GM21515 (cell line): ENCODE data around the gene LCA5.
"Not testable (repeated sequence)": the region's sequence is repeated elsewhere in the genome, so short reads cannot be mapped to it uniquely, and the experiment has no call there.

ENCODE experiments used
- ATAC-seq: cut with Tn5 transposase; IDR thresholded peaks from one replicate; pipeline ENCODE4 v1.9.1; 2021; ENCODE audit not compliant: unreplicated experiment

LCA5 gene

DNA sequence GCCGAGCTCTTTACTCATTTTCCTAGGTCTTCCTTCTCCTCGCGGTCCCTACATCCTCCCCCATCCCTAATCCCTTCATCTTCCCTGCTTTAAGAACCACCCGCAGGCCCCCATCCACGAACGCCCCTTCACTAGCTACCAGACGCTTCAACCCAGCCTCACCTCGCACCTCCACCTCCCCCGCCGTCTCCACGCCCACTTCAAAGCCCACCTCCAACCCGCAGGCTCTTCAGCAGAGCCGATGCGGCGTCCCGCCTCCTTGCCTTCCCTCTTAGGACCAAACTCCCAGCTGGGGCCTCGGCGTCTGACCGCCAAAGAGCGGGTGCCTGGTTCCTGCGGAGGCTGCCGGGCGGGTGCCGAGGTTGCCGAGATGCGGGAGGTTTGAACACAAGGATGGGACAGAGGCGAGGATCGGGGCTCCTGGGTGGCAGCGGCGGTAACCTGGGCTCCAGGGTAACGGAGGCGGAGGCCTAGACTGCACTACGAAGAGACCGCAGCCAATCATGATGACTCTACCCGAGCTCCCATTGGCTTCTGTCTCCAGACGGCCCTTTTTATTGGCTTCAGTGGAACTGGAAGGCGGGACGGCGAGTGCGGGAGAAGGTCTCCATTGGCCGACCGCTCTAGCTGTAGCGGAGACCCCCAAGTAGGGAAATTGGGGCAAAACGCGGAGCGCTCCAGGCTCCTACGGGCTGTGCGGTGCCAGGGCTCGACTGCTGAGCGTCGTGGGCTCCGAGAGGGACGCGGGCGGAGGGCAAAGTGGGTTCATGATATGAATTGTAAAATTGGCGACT is at the start of gene LCA5:
Gene LCA5, minus strand, starts transcription at position 477 of the 794 bp plus-strand sequence. CDS start 18,536 bp downstream, outside the sequence.
- peak; percentile 100 for ATAC-seq

DNA sequence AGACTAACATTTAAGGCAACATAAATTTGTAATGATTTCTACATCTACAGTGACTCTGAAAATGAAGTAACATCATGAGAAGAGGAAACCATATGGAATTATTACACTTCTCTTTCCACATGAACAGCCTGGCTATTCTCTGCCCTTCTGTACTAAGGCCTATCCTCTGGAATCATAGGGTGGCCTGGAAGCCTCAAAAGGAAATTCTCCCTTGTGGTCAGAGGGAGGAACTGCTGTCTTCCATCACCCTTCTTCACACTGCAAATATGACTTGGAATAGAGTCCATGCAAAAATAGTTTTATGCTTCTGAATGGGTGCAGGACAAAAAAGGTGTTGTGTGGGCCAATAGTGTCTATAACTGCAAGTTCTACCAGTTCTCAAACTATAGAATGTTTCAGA is 49.3 kb upstream of the LCA5 start:
- no peak for ATAC-seq

DNA sequence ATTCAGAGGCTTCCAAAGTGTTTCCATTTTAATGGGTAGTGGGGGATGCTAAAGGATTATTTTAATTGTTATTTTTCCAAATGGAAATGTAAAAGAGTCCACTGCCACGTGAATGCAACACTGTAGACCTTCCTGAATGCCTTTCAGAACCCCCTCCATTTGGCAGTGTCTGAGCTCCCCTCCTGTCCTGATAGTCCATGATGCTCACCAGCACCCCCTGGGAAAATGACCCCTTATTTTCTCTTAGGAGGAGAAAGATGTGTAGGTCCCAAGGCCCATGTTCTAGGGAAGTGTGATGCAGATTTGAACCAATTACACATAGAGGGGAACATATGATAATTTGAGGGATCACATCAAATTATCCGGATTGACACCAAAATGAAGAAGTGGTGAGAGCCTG is 47.1 kb upstream of the LCA5 start:
- no peak for ATAC-seq

DNA sequence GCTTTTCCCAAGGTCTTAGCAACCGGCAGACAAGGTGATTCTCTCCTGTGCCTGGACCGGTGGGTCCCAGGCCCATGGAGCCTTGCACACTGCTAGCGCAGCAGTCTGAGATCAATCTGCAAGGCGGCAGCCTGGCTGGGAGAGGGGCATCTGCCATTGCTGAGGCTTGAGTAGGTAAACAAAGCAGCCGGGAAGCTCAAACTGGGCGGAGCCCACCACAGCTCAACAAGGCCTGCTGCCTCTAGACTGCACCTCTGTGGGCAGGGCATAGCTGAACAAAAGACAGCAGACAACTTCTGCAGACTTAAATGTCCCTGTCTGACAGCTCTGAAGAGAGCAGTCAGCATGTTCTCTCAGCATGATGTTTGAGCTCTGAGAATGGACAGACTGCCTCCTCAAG is 40.7 kb upstream of the LCA5 start:
- not testable (repeated sequence) for ATAC-seq

DNA sequence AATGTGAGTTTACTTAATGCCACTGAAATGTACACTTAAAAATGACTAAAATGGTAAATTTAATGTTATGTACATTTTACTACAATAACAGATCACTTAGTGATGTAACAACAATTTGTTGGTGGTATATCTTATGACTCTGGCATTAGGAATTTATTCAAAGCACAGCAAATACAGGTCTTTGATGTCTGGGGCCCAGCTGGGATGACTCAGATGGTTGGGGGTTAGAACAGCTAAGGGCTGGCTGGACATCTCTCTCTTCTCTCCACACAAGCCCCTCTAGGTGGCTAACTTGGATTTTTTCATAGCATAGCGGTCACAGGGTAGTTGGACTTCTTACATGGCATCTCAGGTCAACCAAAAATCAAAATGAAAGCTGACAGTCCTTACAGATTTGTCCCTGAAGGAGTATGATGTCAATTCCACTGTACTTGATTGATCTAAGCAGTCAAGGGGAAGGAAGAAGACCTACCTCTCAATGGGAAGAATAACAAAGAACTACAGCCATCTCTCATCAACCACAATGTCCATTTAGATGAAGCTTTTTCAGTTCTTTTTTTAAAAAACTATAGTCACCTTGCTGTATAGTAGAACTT is 37.5 kb upstream of the LCA5 start:
- no peak for ATAC-seq

DNA sequence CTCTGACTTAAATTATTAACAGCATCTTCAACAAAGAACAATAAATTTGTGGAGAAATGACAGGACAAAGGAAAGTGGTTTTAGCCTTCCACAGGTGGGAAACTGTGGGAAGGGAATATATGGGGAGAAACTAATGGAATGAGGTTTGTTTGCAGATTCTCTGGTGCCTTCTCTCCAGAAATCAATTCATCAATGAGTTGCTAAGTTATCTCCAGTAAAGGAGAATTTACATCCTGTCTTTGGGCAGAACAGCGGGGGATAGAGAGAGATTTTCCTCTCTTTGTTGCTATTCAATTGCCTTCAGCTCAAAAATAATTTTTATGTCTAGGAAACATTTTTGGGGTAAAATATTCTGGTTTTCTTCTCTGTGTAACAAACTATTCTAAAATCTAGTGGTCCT is 36.9 kb upstream of the LCA5 start:
- ATAC-seq, result no peak

DNA sequence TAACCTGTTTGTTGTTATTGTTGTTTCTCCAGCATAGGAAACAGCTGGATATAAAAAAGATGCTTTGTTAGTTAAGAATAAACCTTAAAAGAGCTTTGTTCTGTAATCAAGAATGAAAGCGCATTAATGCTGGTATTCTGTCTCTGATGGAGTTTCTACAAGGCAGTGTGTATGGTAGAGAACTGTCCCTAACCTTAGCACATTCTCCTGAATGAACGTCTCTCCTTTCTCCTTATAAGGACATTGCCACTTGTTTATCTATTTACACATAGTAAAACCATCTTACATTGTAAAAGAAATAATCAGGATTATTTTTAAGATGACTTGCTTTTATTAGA is 33.8 kb upstream of the LCA5 start:
- ATAC-seq, result peak; percentile 32

DNA sequence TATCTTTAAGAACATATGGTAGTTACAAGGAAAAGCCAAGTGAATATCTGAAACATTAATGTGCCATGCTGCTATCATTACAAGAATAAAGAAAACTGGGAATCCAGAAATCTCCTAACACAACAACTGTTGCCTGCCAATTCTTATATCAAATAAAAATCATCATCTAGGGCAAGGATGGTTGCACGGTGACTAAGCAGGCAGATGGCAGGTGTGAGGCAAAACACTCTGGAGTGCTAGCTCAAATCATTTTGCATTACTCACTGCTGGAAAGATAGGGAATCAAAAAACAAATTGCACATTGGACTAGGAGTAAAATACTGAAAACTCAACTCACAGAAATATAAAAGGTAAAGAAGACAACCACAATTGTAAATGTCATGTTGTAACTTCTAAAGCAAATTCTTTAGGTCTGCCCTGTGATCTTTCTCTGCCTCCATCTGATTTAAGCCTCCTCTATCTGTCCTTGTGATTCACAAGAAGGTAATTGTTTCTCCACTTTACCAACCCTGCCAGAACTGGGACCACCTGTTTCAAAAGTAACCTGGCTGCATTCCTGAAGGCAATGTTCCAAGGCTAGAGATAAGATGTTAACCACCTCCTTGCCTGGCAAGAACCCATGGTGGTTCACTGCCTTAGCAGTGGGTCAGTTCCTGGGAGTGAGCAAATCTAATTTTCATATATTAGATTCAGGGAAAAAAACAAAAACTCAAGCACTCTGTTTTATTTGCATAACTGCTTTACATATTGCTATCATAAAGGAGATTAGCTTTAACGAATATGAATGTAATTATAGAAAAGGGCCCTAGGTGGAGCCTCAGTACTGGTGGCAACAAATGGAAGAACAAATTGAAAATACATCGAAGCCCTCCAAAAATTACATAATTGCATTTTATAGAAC is 33.1 kb upstream of the LCA5 start:
- ATAC-seq, result peak; percentile 89

DNA sequence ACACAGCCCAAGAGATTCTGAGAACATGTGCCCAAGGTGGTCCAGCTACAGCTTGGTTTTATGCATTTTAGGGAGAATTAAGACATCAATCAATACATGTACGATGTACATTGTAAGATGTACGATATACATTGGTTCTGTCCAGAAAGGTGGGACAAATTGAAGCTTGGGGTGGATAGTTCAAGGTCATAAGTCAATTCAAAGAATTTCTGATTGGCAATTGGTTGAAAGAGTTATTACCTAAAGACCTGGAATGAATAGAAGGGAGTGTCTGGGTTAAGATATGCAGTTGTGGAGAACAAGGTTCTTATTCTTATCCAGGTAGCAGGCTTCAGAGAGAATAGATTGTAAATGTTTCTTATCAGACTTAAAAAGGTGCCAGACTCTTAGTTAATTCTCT is 31.8 kb upstream of the LCA5 start:
- no peak for ATAC-seq

DNA sequence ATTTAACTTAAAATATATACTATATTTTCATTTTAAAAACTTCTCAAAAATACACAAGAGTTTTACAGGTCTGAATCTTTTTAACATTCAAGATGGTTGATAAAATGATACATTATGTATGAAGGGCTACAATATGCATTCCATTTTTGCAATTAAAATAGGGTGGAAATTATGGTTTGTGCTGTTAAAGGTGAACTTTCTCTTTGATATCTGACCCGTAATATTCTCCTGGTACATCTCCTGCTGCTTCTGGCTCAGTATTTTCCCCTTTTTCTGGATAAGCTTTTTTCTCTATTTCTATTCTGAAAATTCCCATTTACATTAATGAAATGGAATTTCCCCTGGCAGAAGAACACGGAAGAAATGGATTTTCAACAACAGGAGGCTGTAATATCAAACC is 27.4 kb upstream of the LCA5 start:
- ATAC-seq, result no peak

DNA sequence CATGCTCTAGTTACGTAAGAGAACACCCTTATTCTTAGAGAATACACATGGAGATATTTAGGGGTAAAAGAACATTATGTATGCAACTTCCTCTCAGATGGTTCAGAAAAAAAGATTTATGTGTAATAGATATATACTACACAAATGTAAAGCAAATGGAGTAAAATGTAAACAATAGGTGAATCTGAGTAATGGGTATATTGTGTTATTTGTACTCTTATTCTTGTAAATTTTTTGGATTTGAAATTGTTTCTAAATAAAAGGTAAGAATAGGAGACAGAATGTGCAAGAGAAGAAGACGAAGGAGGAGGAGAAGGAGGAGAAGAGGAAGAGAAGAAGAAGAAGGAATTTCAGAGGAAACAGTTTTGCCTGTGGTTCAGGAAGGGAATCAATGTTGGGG is 22.5 kb upstream of the LCA5 start:
- no peak for ATAC-seq

DNA sequence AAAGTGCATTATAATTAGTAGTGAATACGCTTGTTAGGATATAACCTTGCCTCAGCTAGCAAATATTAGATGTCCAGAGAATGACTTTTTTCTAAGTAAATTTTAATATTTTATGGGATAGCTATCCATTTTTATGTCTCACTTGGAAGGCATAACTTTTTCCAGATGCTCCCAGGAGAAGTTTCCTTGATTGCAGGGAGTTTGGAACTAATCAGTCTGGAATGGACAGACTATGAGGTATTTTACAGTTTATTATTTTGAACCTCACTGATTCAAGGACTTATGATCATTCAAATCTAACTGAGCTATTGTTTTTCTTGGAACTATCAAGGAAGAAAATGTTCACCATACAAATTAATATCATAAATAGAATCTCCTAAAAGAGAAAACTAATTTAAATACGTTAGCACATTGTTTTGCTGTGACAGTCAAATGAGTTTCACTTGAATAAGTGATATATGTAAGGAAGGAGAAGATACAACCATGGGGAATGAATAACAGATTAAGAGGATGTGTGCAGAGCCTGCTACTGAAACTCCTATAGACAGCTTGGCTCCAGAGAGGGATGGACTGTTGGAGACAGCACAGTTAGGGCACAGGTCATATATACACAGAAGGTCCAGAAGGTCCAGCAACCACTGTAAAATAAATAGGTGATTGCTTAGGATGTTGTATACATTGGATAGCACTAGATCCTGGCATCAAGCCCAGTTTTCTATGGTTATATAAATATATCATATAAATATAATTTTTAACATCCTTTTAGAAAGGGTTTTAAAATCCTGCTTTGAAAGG is 20.6 kb upstream of the LCA5 start:
- ATAC-seq, result no peak

DNA sequence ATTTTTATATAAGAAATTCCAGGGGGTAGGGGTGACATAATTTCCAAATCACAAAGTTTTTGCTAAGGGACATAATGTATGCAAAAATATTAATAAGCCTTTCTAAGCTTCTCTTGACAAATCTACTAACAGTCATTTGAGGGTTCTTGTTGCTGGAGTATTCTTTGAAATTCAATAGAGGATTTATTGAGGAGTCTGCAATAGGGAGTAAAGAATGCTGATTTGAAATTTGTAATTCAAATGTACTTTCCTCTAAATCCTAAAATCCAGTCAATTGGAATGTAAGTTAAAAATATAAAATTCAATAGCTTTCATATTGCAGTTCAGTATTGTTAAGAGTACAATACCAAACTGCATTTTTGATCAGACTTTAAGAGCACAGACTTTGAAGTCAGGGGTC is 17.1 kb upstream of the LCA5 start:
- ATAC-seq, result no peak

DNA sequence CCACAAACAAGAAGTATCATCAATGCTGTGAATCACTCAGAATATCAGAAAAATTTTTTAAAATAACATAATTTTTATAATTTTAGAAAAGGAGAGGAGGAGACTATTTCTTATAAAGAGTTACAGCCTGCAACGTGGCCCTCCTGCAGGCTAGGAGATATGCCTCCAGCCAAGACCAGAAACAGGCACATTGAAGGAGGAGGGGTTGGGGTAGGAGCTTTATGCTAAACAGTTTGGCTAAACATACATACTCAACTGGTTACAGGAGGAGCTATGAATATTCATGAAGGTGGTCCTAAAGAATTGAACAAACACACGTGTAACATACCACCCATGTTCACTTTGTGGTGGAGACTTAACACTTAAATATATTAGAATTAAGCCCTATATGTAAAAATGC is 14.2 kb upstream of the LCA5 start:
- no peak for ATAC-seq

DNA sequence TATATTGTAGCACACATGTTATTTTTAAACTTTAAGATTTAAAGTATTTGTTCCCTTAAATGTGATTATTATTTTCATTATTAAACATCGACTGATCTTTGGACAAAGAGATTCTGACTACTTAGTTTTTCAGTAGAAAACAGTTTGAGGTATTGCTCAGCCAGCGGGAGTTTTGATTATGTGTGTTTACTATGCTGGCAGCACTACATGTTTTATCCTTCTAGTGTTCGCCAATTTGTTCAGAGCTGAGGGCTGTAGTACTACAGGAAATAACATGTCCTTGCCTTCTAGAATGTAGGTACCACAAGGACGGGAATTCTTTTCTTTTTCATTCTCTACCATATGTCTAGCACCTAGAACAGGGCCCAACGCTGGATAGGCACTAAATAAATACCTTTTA is 11.1 kb upstream of the LCA5 start:
- ATAC-seq, result no peak

DNA sequence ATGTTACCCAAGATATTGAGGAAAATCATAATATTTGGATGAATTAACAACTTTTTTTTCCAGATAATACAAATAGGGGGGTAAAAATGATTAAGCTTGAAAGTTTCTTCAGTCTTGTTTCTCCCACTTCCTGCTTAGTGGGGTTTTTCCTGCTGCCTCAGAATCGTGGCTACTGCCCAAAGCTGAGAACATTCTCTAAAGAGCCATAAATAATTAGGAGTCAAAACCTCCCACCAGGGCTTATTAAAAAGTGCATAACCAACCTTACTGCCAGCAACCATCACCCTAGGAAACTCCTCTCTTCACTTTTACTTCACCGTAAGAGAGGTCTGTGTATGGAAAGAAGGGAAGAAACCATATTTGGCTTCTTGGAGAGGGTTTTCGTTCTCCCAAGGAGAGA is 9.0 kb upstream of the LCA5 start:
- no peak for ATAC-seq

DNA sequence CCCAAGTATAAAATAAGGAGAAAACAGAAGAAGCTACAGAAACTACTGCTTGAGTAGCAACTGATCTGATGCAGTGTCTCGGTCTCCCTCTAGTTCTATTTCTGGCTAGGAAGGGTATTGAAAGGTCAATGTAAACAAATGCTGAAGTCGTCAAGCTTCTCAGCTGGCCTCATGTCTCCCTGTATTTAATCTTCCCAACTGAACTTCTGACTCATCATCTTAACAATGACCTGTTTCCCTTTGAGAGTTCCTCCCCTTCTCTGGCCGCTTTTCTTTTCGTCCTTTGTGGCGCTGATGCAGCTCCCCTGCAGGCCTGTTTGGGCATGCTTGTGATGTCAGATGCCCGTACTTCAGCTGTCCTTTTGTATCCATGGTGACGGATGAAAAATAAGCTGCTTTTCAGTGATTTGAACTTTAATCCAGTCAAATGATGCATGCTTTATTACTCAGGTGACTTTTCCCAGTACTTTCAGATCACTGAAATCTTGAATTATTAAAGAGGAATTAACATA is 7.8 kb upstream of the LCA5 start:
- peak; percentile 87 for ATAC-seq

DNA sequence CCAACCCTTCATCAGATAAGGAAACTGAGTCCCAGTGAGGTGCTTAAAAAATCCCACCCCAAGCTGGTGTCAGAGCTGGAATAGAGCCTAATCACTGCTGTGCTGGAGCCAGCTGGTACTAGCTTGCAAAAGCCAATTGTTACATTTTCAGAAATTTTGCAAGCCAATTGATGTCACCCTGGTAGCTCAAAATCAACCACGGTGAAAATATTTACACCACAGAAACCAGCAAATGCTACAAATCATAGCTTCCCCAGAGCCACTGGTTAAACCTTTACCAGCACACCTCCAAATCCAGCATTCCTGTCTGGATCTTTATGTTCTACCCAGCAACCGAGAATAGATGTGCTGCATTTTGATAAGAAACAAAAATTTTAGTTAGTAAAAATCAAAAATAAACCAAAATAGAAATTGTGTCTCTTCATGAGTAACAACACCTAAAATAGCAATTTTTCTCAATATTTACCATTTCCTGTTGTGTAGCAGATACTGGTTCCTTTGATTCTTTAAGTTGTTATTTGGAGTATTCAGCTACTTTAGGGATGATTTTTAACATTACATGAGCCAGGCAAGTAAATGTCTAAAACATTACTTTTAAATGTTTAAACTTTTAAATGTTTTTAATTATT is 7.2 kb upstream of the LCA5 start:
- ATAC-seq, result peak; percentile 66

DNA sequence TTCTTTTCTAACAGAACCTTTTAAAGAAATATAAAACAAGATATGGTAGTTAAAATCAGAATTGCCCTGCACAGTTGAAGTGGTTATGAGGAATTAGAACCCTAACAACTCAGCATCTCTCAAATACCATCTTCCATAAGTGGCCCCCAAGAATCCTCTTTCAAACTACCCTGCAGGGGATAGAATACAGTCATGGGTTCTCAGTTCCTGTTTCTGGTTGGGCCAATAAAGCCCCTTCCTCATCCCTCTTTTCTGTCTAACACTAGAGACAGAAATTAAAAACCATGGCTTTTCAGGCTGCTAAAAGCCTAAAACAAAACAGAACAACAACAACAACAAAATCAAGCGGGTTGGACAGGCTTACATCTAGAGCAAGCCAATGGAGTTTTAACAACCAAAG is 6.7 kb upstream of the LCA5 start:
- ATAC-seq, result peak; percentile 24

DNA sequence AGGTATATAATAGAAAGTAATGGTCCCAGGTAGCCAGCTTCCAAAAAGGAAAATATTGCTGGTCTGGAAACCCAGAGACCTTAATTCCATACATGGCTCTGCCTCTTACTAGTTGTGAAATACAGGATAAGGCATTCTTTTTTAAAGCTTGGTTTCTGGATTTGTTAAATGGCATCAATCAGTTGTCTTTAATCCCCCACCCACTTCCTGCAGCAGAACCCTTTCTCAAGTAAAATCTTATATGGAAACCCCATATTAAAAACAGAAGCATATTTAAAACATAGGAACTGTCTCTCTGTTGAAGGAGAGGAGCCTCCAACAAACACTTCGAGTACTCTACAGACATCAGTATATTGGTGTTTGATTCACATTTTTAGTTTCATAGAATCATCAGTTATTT is 6.2 kb upstream of the LCA5 start:
- no peak for ATAC-seq
